Ishikawa (cell line): ENCODE measurements around the gene KCNG3.

Experiments
- EP300 ChIP-seq: IDR thresholded peaks from 2 replicates; pipeline ENCODE4 v1.6.1; 2012; ENCODE audit warnings: borderline replicate concordance
- TEAD4 ChIP-seq: IDR thresholded peaks from 2 replicates; pipeline ENCODE4 v1.6.1; 2012
- YY1 ChIP-seq: IDR thresholded peaks from 2 replicates; pipeline ENCODE4 v1.6.1; 2012; ENCODE audit warnings: low read depth
- ZBTB7A ChIP-seq: IDR thresholded peaks from 2 replicates; pipeline ENCODE4 v1.6.1; 2012; ENCODE audit warnings: low read depth
- TF ChIP-seq, protein P1 (sequence below): IDR thresholded peaks from 2 replicates; pipeline ENCODE4 v1.6.1; 2012

GRCh38 chr2:42542871-42543270 is 49.1 kb upstream of the KCNG3 start:
- no peak for TF ChIP-seq YY1
- TF ChIP-seq ZBTB7A: no peak
- no peak for TF ChIP-seq EP300
- no peak for TF ChIP-seq TEAD4
- TF ChIP-seq, protein P1, sequence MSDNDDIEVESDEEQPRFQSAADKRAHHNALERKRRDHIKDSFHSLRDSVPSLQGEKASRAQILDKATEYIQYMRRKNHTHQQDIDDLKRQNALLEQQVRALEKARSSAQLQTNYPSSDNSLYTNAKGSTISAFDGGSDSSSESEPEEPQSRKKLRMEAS: no peak
